AG09319 (cell line): ENCODE measurements around the gene PRKAR2B.

Source experiments
- DNase-seq: peaks from one replicate; pipeline ENCODE4 v3.0.0-alpha.2; 2010; ENCODE audit warnings: low read depth; ENCODE audit errors: extremely low read depth
- TF ChIP-seq, protein P1 (sequence below): IDR thresholded peaks from 2 replicates; pipeline ENCODE4 v1.5.1; 2011; ENCODE audit warnings: low read depth, mild to moderate bottlenecking, inconsistent platforms, low read length, moderate library complexity

PRKAR2B gene

DNA sequence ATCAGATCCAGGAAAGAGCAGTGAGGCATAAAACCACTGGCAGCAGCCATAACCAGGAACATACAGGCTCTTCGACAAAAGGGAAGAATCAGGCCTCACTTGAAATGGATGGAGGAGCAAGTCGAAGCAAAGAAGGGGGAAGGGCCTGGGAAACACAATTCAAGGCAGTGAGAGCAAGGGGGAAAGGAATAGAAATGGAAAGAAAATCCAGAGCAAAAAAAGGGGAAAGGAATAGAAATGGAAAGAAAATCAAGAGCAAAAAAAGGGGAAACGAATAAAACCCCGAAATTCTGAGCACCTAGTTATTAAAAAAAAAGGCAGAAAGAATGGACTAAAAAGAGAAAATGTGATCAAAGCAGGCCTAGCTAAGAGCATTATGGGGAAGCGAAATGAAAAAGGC is 24.1 kb upstream of the PRKAR2B start:
- DNase-seq = no peak
- TF ChIP-seq, protein P1, sequence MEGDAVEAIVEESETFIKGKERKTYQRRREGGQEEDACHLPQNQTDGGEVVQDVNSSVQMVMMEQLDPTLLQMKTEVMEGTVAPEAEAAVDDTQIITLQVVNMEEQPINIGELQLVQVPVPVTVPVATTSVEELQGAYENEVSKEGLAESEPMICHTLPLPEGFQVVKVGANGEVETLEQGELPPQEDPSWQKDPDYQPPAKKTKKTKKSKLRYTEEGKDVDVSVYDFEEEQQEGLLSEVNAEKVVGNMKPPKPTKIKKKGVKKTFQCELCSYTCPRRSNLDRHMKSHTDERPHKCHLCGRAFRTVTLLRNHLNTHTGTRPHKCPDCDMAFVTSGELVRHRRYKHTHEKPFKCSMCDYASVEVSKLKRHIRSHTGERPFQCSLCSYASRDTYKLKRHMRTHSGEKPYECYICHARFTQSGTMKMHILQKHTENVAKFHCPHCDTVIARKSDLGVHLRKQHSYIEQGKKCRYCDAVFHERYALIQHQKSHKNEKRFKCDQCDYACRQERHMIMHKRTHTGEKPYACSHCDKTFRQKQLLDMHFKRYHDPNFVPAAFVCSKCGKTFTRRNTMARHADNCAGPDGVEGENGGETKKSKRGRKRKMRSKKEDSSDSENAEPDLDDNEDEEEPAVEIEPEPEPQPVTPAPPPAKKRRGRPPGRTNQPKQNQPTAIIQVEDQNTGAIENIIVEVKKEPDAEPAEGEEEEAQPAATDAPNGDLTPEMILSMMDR = no peak

DNA sequence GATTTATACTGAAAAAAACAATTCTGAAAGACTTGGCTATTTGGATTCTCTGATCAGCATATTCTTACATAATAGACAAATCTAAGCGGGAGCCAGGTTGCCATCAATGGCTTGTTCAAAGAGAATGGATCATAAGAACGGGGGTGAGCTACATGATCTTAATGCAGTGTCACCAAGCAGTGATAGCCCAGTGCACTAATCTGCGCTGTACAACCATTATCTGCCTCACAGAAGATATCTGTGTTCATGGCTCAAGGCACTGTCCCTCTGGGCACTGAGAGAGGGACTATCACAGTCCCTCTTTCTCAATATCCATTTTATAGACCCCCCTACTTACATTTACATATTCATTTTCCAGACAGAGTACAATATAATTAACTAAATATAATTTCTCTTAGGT is 22.9 kb upstream of the PRKAR2B start:
- TF ChIP-seq, protein P1 = no peak
- DNase-seq = no peak

DNA sequence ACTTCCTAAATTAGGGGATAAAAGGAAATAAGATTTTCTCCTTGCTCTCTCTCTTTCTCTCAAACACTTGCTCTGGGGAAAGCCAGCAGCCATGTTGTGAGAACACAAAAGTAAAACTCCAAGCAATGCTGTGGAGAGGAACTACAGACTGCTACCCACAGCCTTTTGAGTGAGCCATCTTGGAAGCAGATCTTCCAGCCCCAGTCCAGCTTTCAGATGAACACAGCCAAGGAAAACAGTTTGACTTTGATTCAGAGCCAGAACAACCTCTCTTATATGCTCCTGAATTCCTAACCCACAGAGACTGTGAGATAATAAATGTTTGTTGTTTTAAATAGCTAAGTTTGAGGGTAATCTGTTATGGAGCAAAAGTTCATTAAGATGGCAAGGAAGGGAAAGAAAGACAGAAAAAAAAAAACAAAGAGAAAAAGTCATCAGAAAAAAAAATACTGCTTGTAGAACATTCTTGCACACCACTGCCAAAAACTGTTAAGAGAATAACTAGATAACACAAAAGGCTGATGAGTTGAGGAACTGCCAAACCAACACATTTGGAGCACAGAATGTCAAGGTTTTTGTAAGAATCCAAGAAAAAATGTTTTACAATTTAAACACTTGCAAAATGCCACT is 20.9 kb upstream of the PRKAR2B start:
- TF ChIP-seq, protein P1 = no peak
- no peak for DNase-seq

DNA sequence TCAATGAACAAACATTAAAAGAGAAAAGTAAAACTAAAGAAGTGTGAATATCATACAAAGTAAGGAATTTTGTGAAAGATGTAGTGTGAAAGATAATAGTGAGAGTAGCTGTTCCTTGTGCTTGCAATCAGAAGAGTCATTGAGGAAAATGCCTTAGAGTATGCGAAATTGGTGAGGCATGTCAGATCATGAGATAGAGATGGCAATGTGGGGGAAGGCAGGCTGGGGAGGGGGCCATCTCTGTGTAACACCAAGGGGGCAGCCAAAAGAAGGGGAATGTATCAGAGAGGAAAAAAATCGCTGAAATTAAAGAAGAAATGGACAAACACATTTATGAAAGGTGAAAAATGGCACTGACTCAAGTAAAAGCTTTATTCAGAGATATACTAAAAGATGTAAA is 19.6 kb upstream of the PRKAR2B start:
- no peak for DNase-seq
- TF ChIP-seq, protein P1 = no peak

DNA sequence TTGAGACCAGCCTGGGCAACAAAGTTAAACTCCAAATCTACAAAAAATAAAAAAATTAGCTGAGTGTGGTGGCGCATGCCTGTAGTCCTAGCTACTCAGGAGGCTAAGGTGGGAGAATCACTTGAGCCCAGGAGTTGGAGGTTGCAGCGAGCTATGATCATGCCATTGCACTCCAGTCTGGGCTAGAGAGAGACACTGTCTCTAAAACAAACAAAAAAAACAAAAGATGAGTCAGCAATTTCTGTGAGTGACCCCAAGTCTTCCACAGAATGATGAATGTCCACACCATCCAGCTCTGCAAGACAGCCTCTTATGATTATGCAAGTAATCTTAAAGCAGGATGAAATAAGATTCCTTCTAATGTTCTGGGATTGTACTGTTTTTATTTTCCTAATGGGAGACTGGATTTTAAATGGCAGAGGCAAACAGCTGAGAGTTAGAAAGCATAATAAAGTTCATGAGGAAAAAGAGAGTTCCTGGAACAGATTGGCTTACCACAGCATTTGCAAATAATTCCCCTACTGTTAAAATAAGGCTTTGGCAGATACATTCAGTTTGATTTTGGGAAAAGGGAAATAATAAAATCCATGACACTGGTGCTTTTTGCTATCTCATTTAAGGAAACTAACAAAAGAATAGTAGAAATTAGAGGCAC is 18.9 kb upstream of the PRKAR2B start:
- DNase-seq = no peak
- TF ChIP-seq, protein P1 = no peak

DNA sequence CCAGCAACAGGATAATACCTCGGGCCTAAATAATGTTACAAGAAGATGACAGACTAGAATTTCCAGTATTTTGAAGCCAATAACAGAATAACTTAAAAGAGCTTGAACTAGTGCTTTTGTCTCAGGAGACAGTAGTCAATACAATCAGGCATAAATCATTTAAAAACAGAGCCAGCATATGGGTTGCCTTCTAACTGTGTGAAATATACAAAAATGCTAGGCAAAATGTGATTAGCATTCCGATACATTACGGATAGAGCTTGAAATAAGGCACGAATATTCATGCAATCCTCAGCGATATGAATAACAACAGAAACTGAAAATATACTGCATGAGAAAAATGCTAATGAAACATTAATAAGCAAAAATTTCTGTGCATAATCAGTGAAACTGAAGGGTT is 18.3 kb upstream of the PRKAR2B start:
- TF ChIP-seq, protein P1 = no peak
- DNase-seq = no peak

DNA sequence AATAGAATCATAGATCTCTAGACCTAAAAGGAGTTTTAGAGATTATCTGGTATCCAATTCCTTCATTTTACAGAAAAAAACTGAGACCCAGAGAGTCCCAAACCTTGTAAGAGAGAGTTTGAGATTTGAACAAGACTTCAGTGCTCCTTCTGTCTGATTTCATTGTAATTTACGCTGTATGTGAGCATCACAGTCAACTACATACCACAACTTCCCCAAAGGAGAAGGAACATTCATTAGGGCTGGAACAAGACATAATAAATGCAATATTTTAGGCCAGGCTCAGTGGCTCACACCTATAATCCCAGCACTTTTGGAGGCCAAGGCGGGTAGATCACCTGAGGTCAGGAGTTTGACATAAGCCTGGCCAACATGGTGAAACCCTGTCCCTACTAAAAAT is 17.3 kb upstream of the PRKAR2B start:
- no peak for DNase-seq
- TF ChIP-seq, protein P1 = no peak
